OCI-LY7 (cell line): ENCODE results near the gene CCNC. TPM values are rescaled to one million over a fixed set of nuclear protein-coding genes. Genes with fewer than 3 reads are reported as not detected.

ENCODE experiments used
- BruUV-seq: library from RNA; stranded (reverse); fragments of 400-500 nt; replicated peaks from 2 replicates; lab custom pipeline; 2021; lab: Mats Ljungman, UMichigan
- CTCF ChIA-PET: fragments of 300-600 bp; sonication (Branson Sonifier 250); formaldehyde crosslinking; loops from one replicate; lab custom pipeline; 2022; ENCODE audit warnings: antibody characterized with exemption; ENCODE audit not compliant: unreplicated experiment; lab: Charles Lee
- POLR2A ChIA-PET: fragments of 300-600 bp; sonication (Branson Sonifier 250); formaldehyde crosslinking; loops from one replicate; lab custom pipeline; 2022; ENCODE audit warnings: antibody characterized with exemption; lab: Charles Lee
- DNase-seq: peaks from one replicate; pipeline ENCODE4 v3.0.0-alpha.2; 2015; ENCODE audit warnings: low spot score
- H2AFZ ChIP-seq: fragments of 200-600 bp; sonication (generic), shearing (Covaris generic); 2 replicates; pipeline ENCODE4 v1.6.1; 2014; ENCODE audit warnings: mild to moderate bottlenecking, antibody characterized with exemption, low read length, moderate library complexity
- H3K27ac ChIP-seq: fragments of 200-600 bp; sonication (generic); 2 replicates; pipeline ENCODE4 v1.5.1; 2014; ENCODE audit warnings: mixed run types, low read depth, mild to moderate bottlenecking, moderate library complexity, low read length, inconsistent platforms; ENCODE audit not compliant: poor library complexity, severe bottlenecking
- H3K36me3 ChIP-seq: fragments of 200-600 bp; sonication (generic); 2 replicates; pipeline ENCODE4 v1.6.1; 2014; ENCODE audit warnings: mild to moderate bottlenecking, antibody characterized with exemption, low read length, moderate library complexity, mixed read lengths; ENCODE audit not compliant: insufficient read depth
- H3K4me1 ChIP-seq: fragments of 200-600 bp; sonication (generic); 2 replicates; pipeline ENCODE4 v1.5.1; 2014; ENCODE audit warnings: mild to moderate bottlenecking, low read length; ENCODE audit not compliant: insufficient read depth, poor library complexity, severe bottlenecking
- H3K4me2 ChIP-seq: fragments of 200-600 bp; sonication (generic); 2 replicates; pipeline ENCODE4 v1.6.1; 2014; ENCODE audit warnings: mild to moderate bottlenecking, low read length
- H3K4me3 ChIP-seq: fragments of 200-600 bp; sonication (generic); 2 replicates; pipeline ENCODE4 v1.5.1; 2014; ENCODE audit warnings: mild to moderate bottlenecking, low read depth, low read length; ENCODE audit not compliant: poor library complexity, severe bottlenecking
- H3K79me2 ChIP-seq: fragments of 200-600 bp; sonication (generic); 2 replicates; pipeline ENCODE4 v1.6.1; 2016; ENCODE audit warnings: low read depth, mild to moderate bottlenecking, low read length, moderate library complexity, mixed read lengths; ENCODE audit not compliant: insufficient read depth
- H3K9me2 ChIP-seq: fragments of 200-600 bp; sonication (generic); 2 replicates; pipeline ENCODE4 v1.6.1; 2016; ENCODE audit warnings: mild to moderate bottlenecking, low read length, mixed read lengths; ENCODE audit not compliant: insufficient read depth
- H3K9me3 ChIP-seq: fragments of 200-600 bp; sonication (generic); 2 replicates; pipeline ENCODE4 v1.6.1; 2014; ENCODE audit warnings: mild to moderate bottlenecking, mixed run types, low read length, mixed read lengths
- H4K20me1 ChIP-seq: fragments of 200-600 bp; sonication (generic); 2 replicates; pipeline ENCODE4 v1.6.1; 2014; ENCODE audit warnings: mild to moderate bottlenecking, antibody characterized with exemption, low read length, moderate library complexity, mixed read lengths; ENCODE audit not compliant: insufficient read depth
- EZH2phosphoT487 ChIP-seq: fragments of 200-600 bp; sonication (generic); IDR thresholded peaks from 2 replicates; pipeline ENCODE4 v1.6.1; 2018; ENCODE audit warnings: low read depth, borderline replicate concordance, mild to moderate bottlenecking, mixed run types, antibody characterized with exemption, low read length, moderate library complexity, mixed read lengths
- intact Hi-C: fragments of 100-400 bp; cut with micrococcal nuclease; formaldehyde crosslinking; loops from one replicate; pipeline ENCODE4 v1.10.0; 2022; ENCODE audit not compliant: unreplicated experiment
- total RNA-seq, 2 experiments: library from RNA; depleted of rRNA in 1 of 2; stranded (reverse); fragments of >200 nt in 1 of 2; shearing (Covaris generic) in 1 of 2; gene quantifications; 2 replicates each; pipeline ENCODE4 v1.2.3, GENCODE V29; 2014 to 2022
- TF ChIP-seq, protein P1 (sequence below): fragments of 200-600 bp; sonication (generic); conservative IDR thresholded peaks from 2 replicates; pipeline ENCODE4 v1.5.1; 2014; ENCODE audit warnings: mild to moderate bottlenecking, antibody characterized with exemption, low read length, moderate library complexity, mixed read lengths

The CCNC gene
- total RNA-seq, 2 experiments from 2014 or later, result 58.4 to 91.9 TPM

DNA sequence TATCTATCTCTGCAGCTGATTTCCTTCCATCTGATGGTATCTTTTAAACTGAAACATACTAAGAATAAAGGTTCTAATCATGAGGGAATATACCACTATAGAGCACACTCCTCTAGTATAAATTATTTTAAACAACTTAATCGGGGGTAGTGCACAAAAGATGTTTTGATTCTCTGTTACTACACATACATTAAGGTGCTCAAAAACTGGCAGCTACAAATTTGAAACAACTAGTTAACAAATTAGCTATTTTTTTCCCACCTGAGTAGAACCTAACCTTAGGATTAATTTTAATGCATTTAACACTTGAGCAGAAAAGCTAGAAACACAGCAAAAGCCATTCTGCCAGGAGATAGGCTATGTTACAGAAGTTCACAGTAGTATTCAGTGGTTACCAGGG is 23.0 kb downstream of the CCNC start:
- Histone ChIP-seq H3K9me3 (no peaks in the 10 kb centered on the region), H3K4me2 (no peak overlapping the region), H3K79me2 (no peaks in the 10 kb centered on the region), H4K20me1 (no peaks in the 10 kb centered on the region), H3K36me3 (peaks cover 94% of the 10 kb centered on the region), H3K4me3 (no peak overlapping the region), H3K4me1 (no peaks in the 10 kb centered on the region), H2AFZ (no peak overlapping the region), H3K27ac (no peak overlapping the region), H3K9me2 (no peaks in the 10 kb centered on the region)
- TF ChIP-seq, protein P1, sequence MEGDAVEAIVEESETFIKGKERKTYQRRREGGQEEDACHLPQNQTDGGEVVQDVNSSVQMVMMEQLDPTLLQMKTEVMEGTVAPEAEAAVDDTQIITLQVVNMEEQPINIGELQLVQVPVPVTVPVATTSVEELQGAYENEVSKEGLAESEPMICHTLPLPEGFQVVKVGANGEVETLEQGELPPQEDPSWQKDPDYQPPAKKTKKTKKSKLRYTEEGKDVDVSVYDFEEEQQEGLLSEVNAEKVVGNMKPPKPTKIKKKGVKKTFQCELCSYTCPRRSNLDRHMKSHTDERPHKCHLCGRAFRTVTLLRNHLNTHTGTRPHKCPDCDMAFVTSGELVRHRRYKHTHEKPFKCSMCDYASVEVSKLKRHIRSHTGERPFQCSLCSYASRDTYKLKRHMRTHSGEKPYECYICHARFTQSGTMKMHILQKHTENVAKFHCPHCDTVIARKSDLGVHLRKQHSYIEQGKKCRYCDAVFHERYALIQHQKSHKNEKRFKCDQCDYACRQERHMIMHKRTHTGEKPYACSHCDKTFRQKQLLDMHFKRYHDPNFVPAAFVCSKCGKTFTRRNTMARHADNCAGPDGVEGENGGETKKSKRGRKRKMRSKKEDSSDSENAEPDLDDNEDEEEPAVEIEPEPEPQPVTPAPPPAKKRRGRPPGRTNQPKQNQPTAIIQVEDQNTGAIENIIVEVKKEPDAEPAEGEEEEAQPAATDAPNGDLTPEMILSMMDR, result no peak
- no peak for TF ChIP-seq EZH2phosphoT487
- ChIA-PET CTCF (no interaction called here), POLR2A (interaction anchor here (0.5 to 0.8 kb wide), 4 partner anchors 9 to 79 kb away, joined by 3 to 4 read pairs (median 3); no protein-coding TSS in a partner anchor)
- intact Hi-C loops, result no loop called here
- no peak for DNase-seq
- no TSS peak for BruUV-seq

DNA sequence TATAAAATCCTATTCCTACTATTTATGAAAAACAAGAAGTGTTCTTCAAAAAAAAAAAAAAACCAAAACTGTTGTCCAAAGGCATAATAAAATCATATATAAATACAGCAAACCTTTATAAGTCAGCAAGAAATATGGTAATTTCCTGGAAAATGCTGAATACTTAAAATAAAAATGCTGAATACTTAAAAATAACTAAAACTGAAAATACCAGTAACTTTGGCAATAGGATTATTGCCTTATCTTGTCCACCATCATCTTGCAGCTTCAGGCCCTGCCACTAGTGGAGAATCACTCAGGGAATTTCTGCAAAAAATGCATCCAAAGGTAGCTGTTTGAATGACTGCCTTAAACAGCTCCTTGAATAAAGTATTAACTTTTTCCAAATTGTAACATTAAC is 24.5 kb downstream of the CCNC start:
- TF ChIP-seq, protein P1, result no peak
- TF ChIP-seq EZH2phosphoT487, result no peak
- POLR2A ChIA-PET, result interaction anchor here (0.6 to 1.6 kb wide), 5 partner anchors 7 to 1071 kb away, joined by 3 to 6 read pairs (median 4); no protein-coding TSS in a partner anchor
- H3K4me3 ChIP-seq, result no peak overlapping the region
- no peaks in the 10 kb centered on the region for H4K20me1 ChIP-seq
- H3K9me3 ChIP-seq, result no peaks in the 10 kb centered on the region
- H2AFZ ChIP-seq, result no peak overlapping the region
- CTCF ChIA-PET, result no interaction called here
- no peak for DNase-seq
- no peak overlapping the region for H3K27ac ChIP-seq
- no peaks in the 10 kb centered on the region for H3K4me1 ChIP-seq
- no peak overlapping the region for H3K4me2 ChIP-seq
- H3K9me2 ChIP-seq, result no peaks in the 10 kb centered on the region
- intact Hi-C loops, result no loop called here
- H3K36me3 ChIP-seq, result peaks cover 91% of the 10 kb centered on the region
- BruUV-seq, result no TSS peak
- no peaks in the 10 kb centered on the region for H3K79me2 ChIP-seq

DNA sequence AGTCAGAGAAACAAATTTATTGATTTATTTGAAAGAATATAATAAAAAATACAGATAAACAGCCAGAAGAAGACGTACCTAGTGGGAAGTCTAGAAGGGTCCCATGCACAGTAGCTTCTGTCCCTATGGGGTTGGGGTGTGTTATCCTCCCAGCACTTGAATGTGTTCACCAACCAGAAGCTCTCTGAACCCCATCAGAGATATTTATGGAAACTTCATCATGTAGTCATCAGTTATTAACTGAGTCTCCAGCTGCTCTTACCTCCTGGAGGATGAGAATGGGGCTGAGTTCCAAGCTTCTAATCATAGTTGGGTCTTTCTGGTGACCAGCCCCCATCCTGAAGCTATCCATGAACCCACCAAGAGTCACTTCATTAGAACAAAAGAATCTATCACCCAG is 37.8 kb downstream of the CCNC start:
- Histone ChIP-seq H3K9me3 (no peaks in the 10 kb centered on the region), H3K79me2 (no peaks in the 10 kb centered on the region), H3K36me3 (peaks cover 43% of the 10 kb centered on the region), H3K4me3 (no peak overlapping the region), H3K4me2 (no peak overlapping the region), H3K9me2 (no peaks in the 10 kb centered on the region), H4K20me1 (no peaks in the 10 kb centered on the region), H2AFZ (no peak overlapping the region), H3K4me1 (no peaks in the 10 kb centered on the region), H3K27ac (no peak overlapping the region)
- POLR2A ChIA-PET, result interaction anchor here (0.9 to 2.8 kb wide), 5 partner anchors 8 to 97 kb away, joined by 3 to 9 read pairs (median 5); no protein-coding TSS in a partner anchor
- CTCF ChIA-PET, result no interaction called here
- intact Hi-C loops, result no loop called here
- TF ChIP-seq, protein P1, result no peak
- TF ChIP-seq EZH2phosphoT487, result no peak
- no TSS peak for BruUV-seq
- DNase-seq, result no peak
